Suprapubic skin (tissue), 4 donors: ENCODE results near the gene CRX.
A peak's percentile ranks its signal among the peaks of the same experiment; 100 is the strongest.

ENCODE experiments used
- EP300 ChIP-seq: sonication (generic); formaldehyde crosslinking; IDR thresholded peaks from one replicate; pipeline ENCODE4 v1.6.1; 2017; ENCODE audit warnings: antibody characterized with exemption
- POLR2A ChIP-seq, 2 donors: fragments of 450-650 bp; IDR thresholded peaks; one replicate each; pipeline ENCODE4 v1.6.1; 2017; ENCODE audit warnings: antibody characterized with exemption in 2 of 2, mild to moderate bottlenecking in 2 of 2, moderate library complexity in 2 of 2
- POLR2AphosphoS5 ChIP-seq, 3 donors: sonication (generic); formaldehyde crosslinking; IDR thresholded peaks; one replicate each; pipeline ENCODE4 v1.6.1; 2017; ENCODE audit warnings: antibody characterized with exemption in 3 of 3
- TF ChIP-seq, protein P1 (sequence below), 2 donors: fragments of 200-600 bp in 1 of 2; fragments of 450-650 bp in 1 of 2; sonication (generic) in 1 of 2; IDR thresholded peaks; one replicate each; pipeline ENCODE4 v1.5.1; 2016 to 2019; ENCODE audit warnings: antibody characterized with exemption in 2 of 2, mild to moderate bottlenecking in 1 of 2, moderate library complexity in 1 of 2

DNA sequence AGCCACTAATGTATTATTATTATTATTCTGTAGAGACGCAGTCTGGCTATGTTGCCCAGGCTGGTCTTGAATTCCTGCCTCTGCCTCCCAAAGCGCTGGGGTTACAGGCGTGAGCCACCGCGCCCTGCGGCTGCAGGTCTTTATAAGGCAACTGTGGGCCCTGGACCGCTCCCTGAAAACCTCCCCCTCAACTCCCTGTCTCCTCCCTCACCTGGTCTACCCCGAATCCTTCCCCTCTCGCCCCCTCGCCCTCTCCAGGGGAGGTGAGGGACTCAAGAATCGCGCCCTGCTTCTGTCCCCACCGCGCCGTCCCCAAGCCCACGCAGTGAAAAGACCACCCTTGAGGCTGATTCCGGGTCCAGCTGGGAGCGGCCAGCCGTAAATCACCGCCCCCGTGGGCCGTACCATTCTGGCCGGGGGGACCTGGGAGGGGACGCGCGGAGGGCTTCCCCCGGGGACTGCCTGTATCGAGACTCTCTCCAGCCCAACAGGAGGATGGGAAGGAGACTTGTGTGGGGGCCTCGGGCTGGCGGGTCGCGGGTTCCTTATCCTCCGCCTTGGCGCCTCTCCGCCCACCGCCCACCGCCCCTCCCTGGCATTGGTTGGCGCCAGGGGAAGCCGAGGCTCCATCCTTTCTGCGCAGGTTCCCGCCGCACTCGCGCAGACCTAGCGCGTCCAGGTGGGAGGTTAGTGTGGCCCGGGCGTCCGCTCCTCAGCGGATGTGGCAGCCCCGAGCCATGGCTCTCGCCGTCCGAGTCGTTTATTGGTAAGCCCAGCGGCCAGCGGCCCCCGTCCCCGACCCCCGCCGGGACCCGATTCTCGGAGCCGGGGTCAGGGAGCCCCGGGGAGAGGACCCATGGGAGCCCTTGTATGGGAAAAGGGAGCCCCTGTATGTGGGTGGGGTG, 43.4 kb upstream of the CRX start, which contains the start of gene SELENOW:
- TF ChIP-seq POLR2A (IDR thresholded peaks at IDR 0.05): peak in 1 of 2 donors; percentile 86
- TF ChIP-seq, protein P1, sequence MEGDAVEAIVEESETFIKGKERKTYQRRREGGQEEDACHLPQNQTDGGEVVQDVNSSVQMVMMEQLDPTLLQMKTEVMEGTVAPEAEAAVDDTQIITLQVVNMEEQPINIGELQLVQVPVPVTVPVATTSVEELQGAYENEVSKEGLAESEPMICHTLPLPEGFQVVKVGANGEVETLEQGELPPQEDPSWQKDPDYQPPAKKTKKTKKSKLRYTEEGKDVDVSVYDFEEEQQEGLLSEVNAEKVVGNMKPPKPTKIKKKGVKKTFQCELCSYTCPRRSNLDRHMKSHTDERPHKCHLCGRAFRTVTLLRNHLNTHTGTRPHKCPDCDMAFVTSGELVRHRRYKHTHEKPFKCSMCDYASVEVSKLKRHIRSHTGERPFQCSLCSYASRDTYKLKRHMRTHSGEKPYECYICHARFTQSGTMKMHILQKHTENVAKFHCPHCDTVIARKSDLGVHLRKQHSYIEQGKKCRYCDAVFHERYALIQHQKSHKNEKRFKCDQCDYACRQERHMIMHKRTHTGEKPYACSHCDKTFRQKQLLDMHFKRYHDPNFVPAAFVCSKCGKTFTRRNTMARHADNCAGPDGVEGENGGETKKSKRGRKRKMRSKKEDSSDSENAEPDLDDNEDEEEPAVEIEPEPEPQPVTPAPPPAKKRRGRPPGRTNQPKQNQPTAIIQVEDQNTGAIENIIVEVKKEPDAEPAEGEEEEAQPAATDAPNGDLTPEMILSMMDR (IDR thresholded peaks at IDR 0.05): no peak
- peak; percentile 61 to 81 (median 67) for TF ChIP-seq POLR2AphosphoS5 (IDR thresholded peaks at IDR 0.05)
- no peak for TF ChIP-seq EP300
